H1 (cell line): Measurements from ENCODE around the gene NIPSNAP2.

Experiments used
- EZH2 ChIP-seq: fragments of 200-600 bp; sonication (generic); IDR thresholded peaks from 2 replicates; pipeline ENCODE4 v1.7.1; 2012; ENCODE audit warnings: low read depth, mild to moderate bottlenecking, moderate library complexity, low read length, inconsistent platforms; ENCODE audit not compliant: severe bottlenecking
- POLR2AphosphoS5 ChIP-seq: IDR thresholded peaks from 2 replicates; pipeline ENCODE4 v1.6.1; 2011; ENCODE audit warnings: low read depth, low read length
- SUZ12 ChIP-seq: fragments of 200-600 bp; sonication (generic); IDR thresholded peaks from 2 replicates; pipeline ENCODE4 v1.6.1; 2012; ENCODE audit warnings: mild to moderate bottlenecking, inconsistent platforms, low read length, moderate library complexity, mixed read lengths
- TF ChIP-seq, protein P1 (sequence below), 3 experiments: IDR thresholded peaks; 1 replicate in 2 of 3; 2 replicates in 1 of 3; pipeline versions ENCODE4 v1.5.1 to v1.6.1; 2011; ENCODE audit warnings: low read length in 3 of 3, mild to moderate bottlenecking in 3 of 3, inconsistent platforms in 2 of 3, low read depth in 1 of 3, moderate library complexity in 1 of 3; ENCODE audit not compliant: insufficient read depth in 1 of 3; ENCODE audit errors: control extremely low read depth in 1 of 3

DNA sequence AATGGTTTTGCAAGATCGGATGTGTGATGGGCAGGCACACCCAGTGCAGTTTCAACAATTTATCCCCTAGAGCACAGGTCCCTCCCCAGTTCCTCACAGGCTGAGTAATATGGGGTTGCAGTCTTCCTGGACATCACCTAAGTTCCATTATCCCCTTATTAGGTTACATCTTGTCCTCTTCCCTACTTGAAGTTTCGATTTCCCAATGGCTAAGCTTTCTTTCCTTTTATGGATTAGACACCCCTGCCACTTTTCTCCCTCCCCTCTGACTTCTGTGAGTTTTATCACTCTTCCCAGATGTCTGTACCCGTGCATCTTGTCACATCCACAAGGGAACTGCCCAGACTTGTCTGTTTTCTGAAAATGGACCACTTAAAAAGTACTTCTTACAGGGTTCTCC, 2.4 kb upstream of the NIPSNAP2 start:
- TF ChIP-seq POLR2AphosphoS5, result no peak
- TF ChIP-seq, protein P1, sequence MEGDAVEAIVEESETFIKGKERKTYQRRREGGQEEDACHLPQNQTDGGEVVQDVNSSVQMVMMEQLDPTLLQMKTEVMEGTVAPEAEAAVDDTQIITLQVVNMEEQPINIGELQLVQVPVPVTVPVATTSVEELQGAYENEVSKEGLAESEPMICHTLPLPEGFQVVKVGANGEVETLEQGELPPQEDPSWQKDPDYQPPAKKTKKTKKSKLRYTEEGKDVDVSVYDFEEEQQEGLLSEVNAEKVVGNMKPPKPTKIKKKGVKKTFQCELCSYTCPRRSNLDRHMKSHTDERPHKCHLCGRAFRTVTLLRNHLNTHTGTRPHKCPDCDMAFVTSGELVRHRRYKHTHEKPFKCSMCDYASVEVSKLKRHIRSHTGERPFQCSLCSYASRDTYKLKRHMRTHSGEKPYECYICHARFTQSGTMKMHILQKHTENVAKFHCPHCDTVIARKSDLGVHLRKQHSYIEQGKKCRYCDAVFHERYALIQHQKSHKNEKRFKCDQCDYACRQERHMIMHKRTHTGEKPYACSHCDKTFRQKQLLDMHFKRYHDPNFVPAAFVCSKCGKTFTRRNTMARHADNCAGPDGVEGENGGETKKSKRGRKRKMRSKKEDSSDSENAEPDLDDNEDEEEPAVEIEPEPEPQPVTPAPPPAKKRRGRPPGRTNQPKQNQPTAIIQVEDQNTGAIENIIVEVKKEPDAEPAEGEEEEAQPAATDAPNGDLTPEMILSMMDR (IDR thresholded peaks at IDR 0.05; ENCODE audit: control extremely low read depth in 1 of 3, insufficient read depth in 1 of 3, low read depth in 1 of 3, low read length in 3 of 3), result no peak
- TF ChIP-seq EZH2, result no peak
- TF ChIP-seq SUZ12, result no peak
